K562 (cell line): ENCODE data around the gene LIN9. TPM values are rescaled to one million over a fixed set of nuclear protein-coding genes. Genes with fewer than 3 reads are reported as not detected.

ENCODE experiments used
- BACH1 ChIP-seq: fragments of 200-800 bp; sonication (Bioruptor generic); IDR thresholded peaks from 2 replicates; pipeline ENCODE4 v1.6.1; 2016; ENCODE audit warnings: missing genetic modification characterization, missing compliant biosample characterization
- BRF2 ChIP-seq: IDR thresholded peaks from 3 replicates; pipeline ENCODE4 v1.6.1; 2011; ENCODE audit warnings: borderline replicate concordance, mild to moderate bottlenecking; ENCODE audit not compliant: insufficient read length, insufficient read depth
- HMBOX1 ChIP-seq: sonication (generic); IDR thresholded peaks from 2 replicates; pipeline ENCODE4 v1.6.1; 2016
- PBX2 ChIP-seq, 2 experiments: IDR thresholded peaks in 1 of 2; conservative IDR thresholded peaks in 1 of 2; 2 replicates each; pipeline ENCODE4 v1.6.1; 2016; ENCODE audit warnings: low read depth in 2 of 2, mild to moderate bottlenecking in 1 of 2, missing compliant biosample characterization in 1 of 2, missing genetic modification characterization in 1 of 2, moderate library complexity in 1 of 2
- POLR3A ChIP-seq: IDR thresholded peaks from 2 replicates; pipeline ENCODE4 v1.6.1; 2011; ENCODE audit warnings: borderline replicate concordance, mild to moderate bottlenecking, moderate library complexity; ENCODE audit not compliant: insufficient read length, insufficient read depth; ENCODE audit errors: extremely low read depth
- RREB1 ChIP-seq: fragments of 250-450 bp; sonication (Bioruptor Pico); IDR thresholded peaks from 2 replicates; pipeline ENCODE4 v1.4.0; 2020
- ZMIZ1 ChIP-seq, 2 experiments: fragments of 150-350 bp in 1 of 2; IDR thresholded peaks; 2 replicates each; pipeline ENCODE4 v1.6.1; 2012 to 2016; ENCODE audit warnings: low read depth in 2 of 2, low read length in 2 of 2, mild to moderate bottlenecking in 1 of 2, moderate library complexity in 1 of 2
- ZNF511 ChIP-seq: sonication (generic); formaldehyde crosslinking; IDR thresholded peaks from 2 replicates; pipeline ENCODE4 v1.8.0; 2022; ENCODE audit warnings: mild to moderate bottlenecking, missing genetic modification reagents
- ZNF75A ChIP-seq: fragments of 450-650 bp; formaldehyde crosslinking; IDR thresholded peaks from 2 replicates; pipeline ENCODE4 v1.4.0; 2020; ENCODE audit warnings: mild to moderate bottlenecking
- ZZZ3 ChIP-seq: fragments of 450-650 bp; IDR thresholded peaks from 2 replicates; pipeline ENCODE4 v1.6.1; 2016; ENCODE audit warnings: antibody characterized with exemption, mild to moderate bottlenecking, moderate library complexity
- polyA plus RNA-seq, 8 experiments: library from polyadenylated mRNA; depleted of rRNA in 4 of 8; stranded (reverse) in 5 of 8; unstranded in 3 of 8; fragments of >200 nt; fragmentation: Nextera tagmentation in 2 of 8; fragmentation: Illumina TruSeq in 1 of 8; extraction: Ambion mirVana in 2 of 8; extraction: Trizol in 1 of 8; gene quantifications; 2 replicates each; pipeline versions ENCODE4 v1.2.1 to v1.2.3, GENCODE V29; 2011 to 2014; ENCODE audit warnings: inconsistent platforms in 1 of 8, missing spikeins in 1 of 8
- total RNA-seq, 7 experiments: library from RNA; depleted of rRNA in 6 of 7; stranded (reverse); fragments of >200 nt in 6 of 7; fragmentation: Illumina TruSeq in 2 of 7; extraction: Trizol in 2 of 7; gene quantifications; 2 replicates each; pipeline versions ENCODE4 v1.2.1 to v1.2.3, GENCODE V29; 2011 to 2021; ENCODE audit warnings: low replicate concordance in 1 of 7

The LIN9 gene
- total and polyA plus RNA-seq, 9 of the 15 experiments (the other 6 are each of a cell fraction or from before 2014, with no cell fraction given): 18.8 to 33.0 (median 25.5) TPM

GRCh38 chr1:226308723-226309397 lies at the start of gene LIN9 (continued):
- TF ChIP-seq ZMIZ1 (IDR thresholded peaks at IDR 0.05; ENCODE audit: low read depth in 2 of 2, low read length in 2 of 2): peak in 1 of 2 experiments; percentile 74; a peak in 2 of 4 replicates
- TF ChIP-seq ZNF75A (CRISPR knock-in tag): no peak
- no peak for TF ChIP-seq HMBOX1
- TF ChIP-seq RREB1 (CRISPR knock-in tag): no peak
- TF ChIP-seq PBX2 (CRISPR knock-in tag; IDR thresholded peaks at IDR 0.05; ENCODE audit: low read depth): no peak
- no peak for TF ChIP-seq PBX2 (tag; conservative IDR thresholded peaks at IDR 0.05; ENCODE audit: low read depth)
- no peak for TF ChIP-seq BACH1 (tag)
- TF ChIP-seq ZNF511 (CRISPR knock-in tag): peak; percentile 77; the same call in 1 of the 2 replicates
- no peak for TF ChIP-seq POLR3A
- no peak for TF ChIP-seq BRF2
- TF ChIP-seq ZZZ3: no peak
